ENCODE data around the gene PFDN4. TPM values are rescaled to one million over a fixed set of nuclear protein-coding genes. Genes with fewer than 3 reads are reported as not detected.
A peak's percentile ranks its signal among the peaks of the same experiment; 100 is the strongest.
"Not testable (repeated sequence)": the region's sequence is repeated elsewhere in the genome, so short reads cannot be mapped to it uniquely, and the experiment has no call there.

The PFDN4 gene
- total RNA-seq, 2 experiments from 2014 or later: 38.8 to 41.8 TPM

- Mint-ChIP-seq H3K27me3 (no peaks in the 10 kb centered on the region), H3K4me1 (peaks cover 24% of the 10 kb centered on the region), H3K27ac (peak overlapping the region; percentile 90), H3K4me3 (no peak overlapping the region), H3K36me3 (peaks cover 14% of the 10 kb centered on the region), H3K9me3 (no peaks in the 10 kb centered on the region)
- no peak for DNase-seq
Observed at GRCh38 chr20:54221996-54222890, 14.4 kb downstream of the PFDN4 start.

- Mint-ChIP-seq H3K36me3 (peaks cover 14% of the 10 kb centered on the region), H3K9me3 (peaks cover 5% of the 10 kb centered on the region), H3K27me3 (no peaks in the 10 kb centered on the region), H3K4me1 (peaks cover 24% of the 10 kb centered on the region), H3K4me3 (no peak overlapping the region), H3K27ac (no peak overlapping the region)
- DNase-seq: no peak
Observed at GRCh38 chr20:54223285-54223684, 15.4 kb downstream of the PFDN4 start.

- Mint-ChIP-seq H3K4me3 (no peak overlapping the region), H3K36me3 (peaks cover 14% of the 10 kb centered on the region), H3K27ac (no peak overlapping the region), H3K9me3 (peaks cover 7% of the 10 kb centered on the region), H3K4me1 (peaks cover 22% of the 10 kb centered on the region), H3K27me3 (no peaks in the 10 kb centered on the region)
- DNase-seq: no peak
Observed at GRCh38 chr20:54223751-54224150, 15.9 kb downstream of the PFDN4 start.

GRCh38 chr20:54224642-54225041 lies 16.8 kb downstream of the PFDN4 start:
- not testable (repeated sequence) for H3K4me3 Mint-ChIP-seq, H3K9me3 Mint-ChIP-seq, H3K27me3 Mint-ChIP-seq, DNase-seq, H3K27ac Mint-ChIP-seq
- Mint-ChIP-seq H3K4me1 (peaks cover 22% of the 10 kb centered on the region), H3K36me3 (peaks cover 14% of the 10 kb centered on the region)

GRCh38 chr20:54227241-54227640 lies 19.4 kb downstream of the PFDN4 start:
- Mint-ChIP-seq H3K27me3 (peaks cover 5% of the 10 kb centered on the region), H3K27ac (no peak overlapping the region), H3K36me3 (peaks cover 6% of the 10 kb centered on the region), H3K9me3 (peaks cover 9% of the 10 kb centered on the region), H3K4me3 (no peak overlapping the region), H3K4me1 (peaks cover 3% of the 10 kb centered on the region)
- no peak for DNase-seq

GRCh38 chr20:54227751-54228150 lies 19.9 kb downstream of the PFDN4 start:
- Mint-ChIP-seq H3K27me3 (peaks cover 5% of the 10 kb centered on the region), H3K4me1 (no peaks in the 10 kb centered on the region), H3K27ac (no peak overlapping the region), H3K9me3 (peaks cover 13% of the 10 kb centered on the region), H3K36me3 (peaks cover 1% of the 10 kb centered on the region), H3K4me3 (no peak overlapping the region)
- DNase-seq: no peak

GRCh38 chr20:54228841-54229240 lies 21.0 kb downstream of the PFDN4 start:
- H3K27me3 Mint-ChIP-seq: peaks cover 5% of the 10 kb centered on the region
- H3K27ac Mint-ChIP-seq: no peak overlapping the region
- H3K4me1 Mint-ChIP-seq: no peaks in the 10 kb centered on the region
- H3K9me3 Mint-ChIP-seq: peaks cover 13% of the 10 kb centered on the region
- no peak for DNase-seq
- peaks cover 4% of the 10 kb centered on the region for H3K36me3 Mint-ChIP-seq
- H3K4me3 Mint-ChIP-seq: no peak overlapping the region

GRCh38 chr20:54229566-54230160 lies 21.8 kb downstream of the PFDN4 start:
- Mint-ChIP-seq H3K4me3 (no peak overlapping the region), H3K36me3 (peaks cover 3% of the 10 kb centered on the region), H3K4me1 (no peaks in the 10 kb centered on the region), H3K27ac (no peak overlapping the region), H3K9me3 (peaks cover 13% of the 10 kb centered on the region), H3K27me3 (peaks cover 8% of the 10 kb centered on the region)
- DNase-seq: no peak

GRCh38 chr20:54231036-54231435 lies 23.1 kb downstream of the PFDN4 start:
- Mint-ChIP-seq H3K4me1 (no peaks in the 10 kb centered on the region), H3K4me3 (no peak overlapping the region), H3K27ac (no peak overlapping the region), H3K36me3 (peaks cover 4% of the 10 kb centered on the region), H3K9me3 (peaks cover 13% of the 10 kb centered on the region), H3K27me3 (peaks cover 21% of the 10 kb centered on the region)
- DNase-seq: no peak

- Mint-ChIP-seq H3K27ac (no peak overlapping the region), H3K9me3 (peaks cover 5% of the 10 kb centered on the region), H3K36me3 (peaks cover 4% of the 10 kb centered on the region), H3K4me1 (no peaks in the 10 kb centered on the region), H3K27me3 (peaks cover 57% of the 10 kb centered on the region), H3K4me3 (no peak overlapping the region)
- no peak for DNase-seq
Observed at GRCh38 chr20:54234991-54235390, 27.1 kb downstream of the PFDN4 start.

- H3K9me3 Mint-ChIP-seq: peaks cover 3% of the 10 kb centered on the region
- H3K36me3 Mint-ChIP-seq: peaks cover 4% of the 10 kb centered on the region
- H3K4me1 Mint-ChIP-seq: no peaks in the 10 kb centered on the region
- peaks cover 60% of the 10 kb centered on the region for H3K27me3 Mint-ChIP-seq
- no peak overlapping the region for H3K4me3 Mint-ChIP-seq
- no peak for DNase-seq
- H3K27ac Mint-ChIP-seq: no peak overlapping the region
Observed at GRCh38 chr20:54237116-54237943, 29.4 kb downstream of the PFDN4 start.

GRCh38 chr20:54244113-54244512 lies 36.2 kb downstream of the PFDN4 start:
- peaks cover 21% of the 10 kb centered on the region for H3K27me3 Mint-ChIP-seq
- no peaks in the 10 kb centered on the region for H3K4me1 Mint-ChIP-seq
- H3K4me3 Mint-ChIP-seq: no peak overlapping the region
- no peak overlapping the region for H3K27ac Mint-ChIP-seq
- DNase-seq: no peak
- H3K36me3 Mint-ChIP-seq: no peaks in the 10 kb centered on the region
- peaks cover 1% of the 10 kb centered on the region for H3K9me3 Mint-ChIP-seq

- not testable (repeated sequence) for DNase-seq, H3K27ac Mint-ChIP-seq, H3K4me1 Mint-ChIP-seq
Observed at GRCh38 chr20:54248705-54249104, 40.8 kb downstream of the PFDN4 start.

GRCh38 chr20:54250691-54251090 lies 42.8 kb downstream of the PFDN4 start:
- H3K9me3 Mint-ChIP-seq: peaks cover 2% of the 10 kb centered on the region
- peaks cover 3% of the 10 kb centered on the region for H3K27me3 Mint-ChIP-seq
- no peaks in the 10 kb centered on the region for H3K4me1 Mint-ChIP-seq
- no peaks in the 10 kb centered on the region for H3K36me3 Mint-ChIP-seq
- no peak for DNase-seq
- no peak overlapping the region for H3K27ac Mint-ChIP-seq
- no peak overlapping the region for H3K4me3 Mint-ChIP-seq

More at GRCh38 chr20:54248705-54249104, 40.8 kb downstream of the PFDN4 start:
- not testable (repeated sequence) for H3K27me3 Mint-ChIP-seq, H3K9me3 Mint-ChIP-seq, H3K4me3 Mint-ChIP-seq, H3K36me3 Mint-ChIP-seq

- Mint-ChIP-seq H3K4me1 (no peaks in the 10 kb centered on the region), H3K27ac (no peak overlapping the region), H3K27me3 (no peaks in the 10 kb centered on the region), H3K9me3 (peaks cover 2% of the 10 kb centered on the region), H3K4me3 (no peak overlapping the region), H3K36me3 (no peaks in the 10 kb centered on the region)
- DNase-seq: no peak
Observed at GRCh38 chr20:54251096-54251495, 43.2 kb downstream of the PFDN4 start.

Data from activated naive CD8-positive, alpha-beta T cell treated with anti-CD3 and anti-CD28 coated beads for 36 hours (primary cell).